Panc1 (cell line): ENCODE data around the gene TAF1A.

Experiments used
- POLR2AphosphoS5 ChIP-seq: IDR thresholded peaks from 2 replicates; pipeline ENCODE4 v1.6.1; 2012; ENCODE audit warnings: mild to moderate bottlenecking, low read depth, low read length, moderate library complexity
- TF ChIP-seq, protein P1 (sequence below): fragments of 450-650 bp; IDR thresholded peaks from 2 replicates; pipeline ENCODE4 v1.5.1; 2017; ENCODE audit warnings: mild to moderate bottlenecking

- TF ChIP-seq POLR2AphosphoS5 = no peak
- TF ChIP-seq, protein P1, sequence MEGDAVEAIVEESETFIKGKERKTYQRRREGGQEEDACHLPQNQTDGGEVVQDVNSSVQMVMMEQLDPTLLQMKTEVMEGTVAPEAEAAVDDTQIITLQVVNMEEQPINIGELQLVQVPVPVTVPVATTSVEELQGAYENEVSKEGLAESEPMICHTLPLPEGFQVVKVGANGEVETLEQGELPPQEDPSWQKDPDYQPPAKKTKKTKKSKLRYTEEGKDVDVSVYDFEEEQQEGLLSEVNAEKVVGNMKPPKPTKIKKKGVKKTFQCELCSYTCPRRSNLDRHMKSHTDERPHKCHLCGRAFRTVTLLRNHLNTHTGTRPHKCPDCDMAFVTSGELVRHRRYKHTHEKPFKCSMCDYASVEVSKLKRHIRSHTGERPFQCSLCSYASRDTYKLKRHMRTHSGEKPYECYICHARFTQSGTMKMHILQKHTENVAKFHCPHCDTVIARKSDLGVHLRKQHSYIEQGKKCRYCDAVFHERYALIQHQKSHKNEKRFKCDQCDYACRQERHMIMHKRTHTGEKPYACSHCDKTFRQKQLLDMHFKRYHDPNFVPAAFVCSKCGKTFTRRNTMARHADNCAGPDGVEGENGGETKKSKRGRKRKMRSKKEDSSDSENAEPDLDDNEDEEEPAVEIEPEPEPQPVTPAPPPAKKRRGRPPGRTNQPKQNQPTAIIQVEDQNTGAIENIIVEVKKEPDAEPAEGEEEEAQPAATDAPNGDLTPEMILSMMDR = no peak
Measured at GRCh38 chr1:222582099-222582774, 7.5 kb downstream of the TAF1A start.
